Fibroblast of villous mesenchyme (primary cell): ENCODE measurements around the gene LRRN1. TPM values are rescaled to one million over a fixed set of nuclear protein-coding genes. Genes with fewer than 3 reads are reported as not detected.
"Not testable (repeated sequence)": the region's sequence is repeated elsewhere in the genome, so short reads cannot be mapped to it uniquely, and the experiment has no call there.

Source experiments
- DNase-seq: peaks from one replicate; pipeline ENCODE4 v3.0.0-alpha.2; 2010; ENCODE audit warnings: low read depth
- H3K4me3 ChIP-seq: 2 replicates; pipeline ENCODE4 v1.5.1; 2011; ENCODE audit warnings: low read depth, mild to moderate bottlenecking, low read length
- total RNA-seq: library from RNA; depleted of rRNA; stranded (reverse); fragments of >200 nt; gene quantifications from 2 replicates; pipeline ENCODE4 v1.2.3, GENCODE V29; 2012
- TF ChIP-seq, protein P1 (sequence below): IDR thresholded peaks from 2 replicates; pipeline ENCODE4 v1.5.1; 2012; ENCODE audit warnings: low read depth, mild to moderate bottlenecking, low read length; ENCODE audit not compliant: insufficient read depth

LRRN1 gene
- total RNA-seq, 1 donor = under 0.01 TPM

DNA sequence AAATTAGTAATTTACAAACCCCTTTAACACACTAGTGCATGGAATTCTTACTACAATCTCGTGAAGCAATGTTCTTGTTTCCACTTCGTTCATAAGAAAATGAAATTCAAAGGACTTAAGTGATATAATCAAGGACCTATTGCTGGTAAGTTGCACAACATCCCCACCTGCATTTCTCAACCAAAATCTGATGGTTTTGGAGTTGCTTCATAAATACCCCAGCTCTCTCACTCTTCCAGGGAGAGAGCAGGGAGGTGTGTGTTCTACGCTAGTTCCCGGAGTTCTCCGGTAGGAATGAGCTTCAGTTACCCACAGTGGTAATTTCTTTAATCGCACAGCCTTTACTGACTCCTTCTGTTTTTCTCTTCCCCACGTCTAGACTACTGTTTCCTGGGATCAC, 81.8 kb downstream of the LRRN1 start:
- TF ChIP-seq, protein P1, sequence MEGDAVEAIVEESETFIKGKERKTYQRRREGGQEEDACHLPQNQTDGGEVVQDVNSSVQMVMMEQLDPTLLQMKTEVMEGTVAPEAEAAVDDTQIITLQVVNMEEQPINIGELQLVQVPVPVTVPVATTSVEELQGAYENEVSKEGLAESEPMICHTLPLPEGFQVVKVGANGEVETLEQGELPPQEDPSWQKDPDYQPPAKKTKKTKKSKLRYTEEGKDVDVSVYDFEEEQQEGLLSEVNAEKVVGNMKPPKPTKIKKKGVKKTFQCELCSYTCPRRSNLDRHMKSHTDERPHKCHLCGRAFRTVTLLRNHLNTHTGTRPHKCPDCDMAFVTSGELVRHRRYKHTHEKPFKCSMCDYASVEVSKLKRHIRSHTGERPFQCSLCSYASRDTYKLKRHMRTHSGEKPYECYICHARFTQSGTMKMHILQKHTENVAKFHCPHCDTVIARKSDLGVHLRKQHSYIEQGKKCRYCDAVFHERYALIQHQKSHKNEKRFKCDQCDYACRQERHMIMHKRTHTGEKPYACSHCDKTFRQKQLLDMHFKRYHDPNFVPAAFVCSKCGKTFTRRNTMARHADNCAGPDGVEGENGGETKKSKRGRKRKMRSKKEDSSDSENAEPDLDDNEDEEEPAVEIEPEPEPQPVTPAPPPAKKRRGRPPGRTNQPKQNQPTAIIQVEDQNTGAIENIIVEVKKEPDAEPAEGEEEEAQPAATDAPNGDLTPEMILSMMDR = no peak
- H3K4me3 ChIP-seq = no peak overlapping the region
- no peak for DNase-seq

DNA sequence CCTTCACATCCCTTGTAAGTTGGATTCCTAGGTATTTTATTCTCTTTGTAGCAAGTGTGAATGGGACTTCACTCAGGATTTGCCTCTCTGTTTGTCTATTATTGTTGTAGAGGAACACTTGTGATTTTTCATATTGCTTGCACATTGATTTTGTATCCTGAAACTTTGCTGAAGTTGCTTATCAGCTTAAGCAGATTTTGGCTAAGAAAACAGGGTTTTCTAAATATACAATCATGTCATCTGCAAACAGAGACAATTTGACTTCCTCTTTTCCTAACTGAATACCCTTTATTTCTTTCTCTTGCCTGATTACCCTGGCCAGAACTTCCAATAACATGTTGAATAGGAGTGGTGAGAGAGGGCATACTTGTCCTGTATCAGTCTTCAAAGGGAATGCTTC, 88.1 kb downstream of the LRRN1 start:
- DNase-seq = not testable (repeated sequence)

DNA sequence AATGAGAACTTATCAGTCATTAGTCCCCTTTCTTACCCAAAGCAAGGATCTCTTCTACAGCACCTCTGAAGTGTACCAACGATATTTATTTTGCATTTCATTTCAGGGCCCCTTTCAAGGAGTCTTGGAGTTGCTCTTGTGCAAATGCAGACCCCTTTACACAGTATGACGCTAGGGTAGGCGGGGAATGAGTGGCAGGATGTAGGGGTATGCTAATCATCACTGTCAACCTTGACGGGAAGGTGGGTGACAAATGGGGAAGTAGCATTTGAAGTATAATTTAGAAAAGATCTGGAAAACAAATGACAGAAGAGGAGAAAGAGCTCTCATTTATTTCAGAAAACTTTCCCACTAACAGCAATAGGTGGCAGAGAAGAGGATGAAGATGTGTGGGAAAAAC, 94.4 kb downstream of the LRRN1 start:
- no peak overlapping the region for H3K4me3 ChIP-seq
- TF ChIP-seq, protein P1 = no peak
- no peak for DNase-seq

More for the DNA sequence above, 88.1 kb downstream of the LRRN1 start:
- not testable (repeated sequence) for H3K4me3 ChIP-seq
